Activated effector memory CD4-positive, alpha-beta T cell treated with anti-CD3 and anti-CD28 coated beads, Interleukin-2, amount 50 U/mL, for 16 hours (primary cell): ENCODE measurements around the gene TBX22.
"Not testable (repeated sequence)": the region's sequence is repeated elsewhere in the genome, so short reads cannot be mapped to it uniquely, and the experiment has no call there.

Experiments used
- DNase-seq: peaks from one replicate; pipeline ENCODE4 v3.0.0-alpha.2; 2020

TBX22 gene, protein sequence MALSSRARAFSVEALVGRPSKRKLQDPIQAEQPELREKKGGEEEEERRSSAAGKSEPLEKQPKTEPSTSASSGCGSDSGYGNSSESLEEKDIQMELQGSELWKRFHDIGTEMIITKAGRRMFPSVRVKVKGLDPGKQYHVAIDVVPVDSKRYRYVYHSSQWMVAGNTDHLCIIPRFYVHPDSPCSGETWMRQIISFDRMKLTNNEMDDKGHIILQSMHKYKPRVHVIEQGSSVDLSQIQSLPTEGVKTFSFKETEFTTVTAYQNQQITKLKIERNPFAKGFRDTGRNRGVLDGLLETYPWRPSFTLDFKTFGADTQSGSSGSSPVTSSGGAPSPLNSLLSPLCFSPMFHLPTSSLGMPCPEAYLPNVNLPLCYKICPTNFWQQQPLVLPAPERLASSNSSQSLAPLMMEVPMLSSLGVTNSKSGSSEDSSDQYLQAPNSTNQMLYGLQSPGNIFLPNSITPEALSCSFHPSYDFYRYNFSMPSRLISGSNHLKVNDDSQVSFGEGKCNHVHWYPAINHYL

DNA sequence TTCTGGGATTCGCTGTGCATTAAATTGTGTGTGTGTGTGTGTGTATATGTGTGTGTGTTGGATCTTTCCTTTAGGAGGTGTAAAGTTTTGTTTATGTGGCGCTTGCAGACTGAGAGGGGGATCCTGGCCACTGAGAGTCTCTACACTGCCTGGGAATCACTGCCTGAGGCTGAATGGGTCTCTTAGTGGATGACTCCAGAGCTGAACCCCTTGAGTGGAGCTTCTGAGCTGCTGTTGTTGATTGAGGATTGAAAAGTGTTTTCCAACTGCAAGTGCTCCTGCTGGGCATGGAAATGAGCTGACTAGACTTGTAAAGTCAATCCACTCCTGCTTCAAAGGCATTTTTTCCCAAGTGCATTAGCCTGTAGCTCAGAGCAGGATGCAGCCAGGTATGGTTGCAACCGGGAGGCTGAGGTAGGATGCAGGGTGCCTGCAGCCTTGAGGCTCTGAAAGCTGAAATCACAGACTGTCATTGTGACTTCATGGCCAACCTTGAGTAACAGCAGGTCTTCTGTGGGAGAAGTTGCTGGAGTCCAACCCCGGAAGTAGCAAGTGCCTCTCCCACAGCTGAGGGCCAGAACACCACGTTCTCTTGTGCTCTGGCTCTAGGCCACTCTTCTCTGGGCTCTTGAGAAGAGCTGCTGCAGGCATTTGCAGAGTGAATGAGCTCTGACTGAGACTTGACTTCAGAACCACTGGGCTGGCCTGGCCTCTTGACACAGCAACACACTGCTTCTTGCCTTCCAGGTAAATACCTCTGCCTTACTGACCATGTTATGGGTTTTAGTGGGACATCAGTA is at the start of gene TBX22:
Gene TBX22, plus strand, starts transcription at position 613 of the 800 bp plus-strand sequence. CDS start 7,517 bp downstream, outside the sequence.
- no peak for DNase-seq

DNA sequence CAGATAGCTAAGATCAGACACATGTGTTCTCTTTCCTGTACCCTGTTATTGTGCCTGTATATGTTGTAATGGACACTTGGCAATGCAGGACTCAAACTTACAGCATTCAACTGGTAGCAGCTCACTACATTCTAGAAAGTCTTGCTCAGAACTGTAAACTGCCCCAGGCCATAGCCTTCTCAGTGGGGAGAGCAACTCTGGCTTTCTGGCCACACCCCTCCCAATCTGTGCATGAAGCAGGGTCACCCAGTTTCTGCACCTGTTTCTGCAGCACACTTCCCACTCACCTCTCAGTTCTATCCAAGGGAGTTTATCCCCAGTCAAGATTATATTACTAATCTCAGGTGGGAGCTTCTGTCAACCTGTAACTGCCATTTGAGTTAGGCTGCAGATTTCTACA is 38.9 kb upstream of the TBX22 start:
- no peak for DNase-seq

DNA sequence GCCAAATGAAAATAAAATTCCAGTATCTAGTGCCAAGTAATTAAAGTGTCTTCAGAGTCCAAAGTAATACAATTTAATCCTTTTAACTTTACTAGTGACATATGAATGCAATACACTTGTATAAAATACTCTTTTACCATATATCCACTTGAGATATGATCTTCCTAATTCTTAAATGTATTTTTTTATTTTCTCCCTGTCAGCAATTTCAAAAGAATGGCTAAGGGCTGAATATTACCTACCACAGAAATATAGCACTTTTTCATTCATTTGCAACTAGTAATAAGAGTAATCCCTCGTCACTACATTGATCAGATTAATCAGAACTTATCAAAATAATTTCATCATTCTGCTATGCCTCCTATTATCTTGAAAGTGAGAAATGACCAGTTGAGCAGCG is 10.1 kb upstream of the TBX22 start:
- no peak for DNase-seq

DNA sequence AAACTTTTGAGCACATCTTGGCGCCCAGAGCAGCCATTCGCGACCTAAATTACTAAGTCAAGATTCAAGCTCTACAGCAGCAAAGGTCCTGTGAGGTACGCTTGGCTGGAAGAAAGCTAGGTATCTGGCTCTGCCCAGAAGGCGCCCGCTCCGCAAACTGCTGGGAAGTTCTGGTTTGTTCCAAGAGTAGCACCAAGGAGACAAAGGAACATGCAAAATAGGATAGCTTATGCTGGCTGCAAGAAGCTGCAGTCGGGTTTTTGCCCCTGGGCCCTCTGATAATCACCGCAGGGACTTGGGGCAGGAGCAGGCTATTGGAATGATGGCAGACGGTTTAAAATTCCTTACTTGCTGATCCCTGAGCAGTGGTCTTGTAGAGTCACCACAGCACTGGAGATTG is 3.0 kb upstream of the TBX22 start:
- no peak for DNase-seq

DNA sequence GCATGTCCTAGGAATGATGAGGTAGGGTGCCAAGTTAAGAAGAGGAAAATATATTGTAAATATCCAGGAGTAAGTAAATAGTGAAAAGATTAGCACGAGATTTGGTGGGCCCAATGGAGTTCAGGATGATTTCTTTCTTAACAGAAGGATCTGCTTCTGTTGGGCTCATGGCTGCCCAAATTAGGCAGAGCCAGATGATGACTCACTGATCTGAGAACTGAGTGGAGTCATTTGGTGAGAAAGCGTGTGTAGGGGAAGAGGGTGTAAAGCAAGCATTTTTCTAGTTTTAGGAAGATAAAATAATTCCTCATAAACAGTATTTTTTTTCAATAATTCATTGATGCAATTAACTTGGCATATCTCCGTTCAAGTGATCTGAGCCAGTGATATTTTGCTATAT is 1.6 kb downstream of the TBX22 start:
- no peak for DNase-seq

DNA sequence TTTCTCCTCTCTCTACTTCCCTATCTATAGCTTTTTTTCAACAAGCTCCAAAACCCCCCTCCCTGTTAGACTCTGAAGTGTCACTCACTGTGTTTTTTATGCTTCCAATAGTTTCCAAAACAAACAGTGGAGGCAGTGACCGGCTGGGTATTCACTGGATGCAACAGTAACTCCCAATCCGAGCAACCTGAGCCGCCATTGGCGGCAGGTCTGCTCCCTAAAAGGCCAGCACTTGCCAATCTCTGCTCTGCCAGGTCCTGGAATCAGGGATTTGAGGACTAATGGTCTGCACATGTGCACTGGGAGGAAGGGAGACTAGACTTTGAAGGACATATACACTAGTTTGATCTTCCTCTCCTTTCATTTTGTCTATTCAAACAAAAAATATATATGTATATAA is 7.1 kb downstream of the TBX22 start:
- DNase-seq: no peak

DNA sequence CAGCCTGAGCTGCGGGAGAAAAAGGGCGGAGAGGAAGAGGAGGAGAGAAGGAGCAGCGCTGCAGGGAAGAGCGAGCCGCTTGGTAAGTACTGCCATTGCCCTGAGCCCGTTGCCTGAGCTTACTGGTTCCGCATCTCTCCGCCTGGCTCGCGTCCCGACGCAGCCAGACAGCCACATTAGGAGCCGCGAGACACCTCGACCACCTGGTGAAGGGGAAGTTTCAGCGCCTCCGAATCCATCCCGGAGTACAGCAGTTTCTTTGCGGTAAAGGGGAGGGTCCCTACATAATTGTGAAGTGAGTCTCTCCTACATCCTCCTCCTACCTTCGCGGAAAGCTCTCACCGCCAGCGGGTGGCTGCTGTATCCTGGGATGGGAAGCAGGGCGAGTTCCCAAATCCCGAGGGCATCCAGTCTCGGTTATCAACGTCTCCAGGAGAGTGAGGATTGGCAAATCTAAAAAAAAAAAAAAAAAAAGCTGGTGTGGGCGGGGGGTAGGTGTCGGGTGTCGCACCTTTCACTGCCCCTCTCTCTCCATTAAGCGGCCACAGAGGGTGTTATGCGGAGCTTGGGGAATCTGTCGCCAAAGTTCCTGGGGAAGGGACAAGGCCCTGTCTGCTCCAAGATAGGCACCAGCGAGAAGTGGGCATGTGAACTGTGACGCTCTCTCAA is 7.9 kb downstream of the TBX22 start:
- DNase-seq: no peak

DNA sequence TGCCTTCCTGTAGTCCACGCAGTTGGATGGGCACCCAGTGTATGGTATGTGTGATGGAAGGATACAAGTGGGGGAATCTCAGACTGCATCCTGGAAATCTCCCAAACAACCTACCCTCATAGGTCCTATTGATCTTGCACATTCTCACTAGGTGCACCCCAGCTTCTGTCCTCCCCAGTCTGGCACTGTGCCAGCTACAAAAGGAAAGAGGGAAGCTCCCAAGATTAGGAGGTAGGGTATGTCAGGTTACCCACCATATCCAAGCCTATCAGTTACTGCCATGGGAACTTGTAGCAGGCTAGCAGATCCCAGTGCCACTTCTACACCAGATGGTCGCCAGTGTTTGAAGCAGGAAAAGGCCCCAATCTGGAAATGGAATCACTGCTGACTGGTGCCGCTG is 11.6 kb downstream of the TBX22 start:
- DNase-seq: no peak

DNA sequence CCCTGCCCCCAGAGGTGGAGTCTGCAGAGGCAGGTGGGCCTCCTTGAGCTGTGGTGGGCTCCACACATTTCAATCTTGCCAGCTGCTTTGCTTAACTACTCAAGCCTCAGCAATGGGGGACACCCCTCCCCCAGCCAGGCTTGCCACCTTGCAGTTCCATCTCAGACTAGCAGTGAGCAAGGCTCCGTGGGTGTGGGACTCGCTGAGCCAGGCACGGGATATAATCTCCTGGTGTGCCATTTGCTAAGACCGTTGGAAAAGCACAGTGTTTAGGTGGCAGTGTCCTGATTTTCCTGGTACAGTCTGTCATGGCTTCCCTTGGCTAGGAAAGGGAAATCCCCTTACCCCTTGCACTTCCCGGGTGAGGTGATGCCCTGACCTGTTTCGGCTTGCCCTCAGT is 51.6 kb downstream of the TBX22 start:
- DNase-seq: not testable (repeated sequence)

DNA sequence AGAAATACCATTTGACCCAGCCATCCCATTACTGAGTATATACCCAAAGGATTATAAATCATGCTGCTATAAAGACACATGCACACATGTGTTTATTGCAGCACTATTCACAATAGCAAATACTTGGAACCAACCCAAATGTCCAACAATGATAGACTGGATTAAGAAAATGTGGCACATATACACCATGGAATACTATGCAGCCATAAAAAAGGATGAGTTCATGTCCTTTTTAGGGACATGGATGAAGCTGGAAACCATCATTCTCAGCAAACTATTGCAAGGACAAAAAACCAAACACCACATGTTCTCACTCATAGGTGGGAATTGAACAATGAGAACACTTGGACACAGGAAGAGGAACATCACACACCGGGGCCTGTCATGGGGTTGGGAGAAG is 61.1 kb downstream of the TBX22 start:
- DNase-seq: not testable (repeated sequence)
